ENCODE data around the gene GGACT. TPM values are rescaled to one million over a fixed set of nuclear protein-coding genes. Genes with fewer than 3 reads are reported as not detected.

GGACT gene
- total and polyA plus RNA-seq, 2 experiments from 2014 or later: 0.24 to 1.0 TPM

DNA sequence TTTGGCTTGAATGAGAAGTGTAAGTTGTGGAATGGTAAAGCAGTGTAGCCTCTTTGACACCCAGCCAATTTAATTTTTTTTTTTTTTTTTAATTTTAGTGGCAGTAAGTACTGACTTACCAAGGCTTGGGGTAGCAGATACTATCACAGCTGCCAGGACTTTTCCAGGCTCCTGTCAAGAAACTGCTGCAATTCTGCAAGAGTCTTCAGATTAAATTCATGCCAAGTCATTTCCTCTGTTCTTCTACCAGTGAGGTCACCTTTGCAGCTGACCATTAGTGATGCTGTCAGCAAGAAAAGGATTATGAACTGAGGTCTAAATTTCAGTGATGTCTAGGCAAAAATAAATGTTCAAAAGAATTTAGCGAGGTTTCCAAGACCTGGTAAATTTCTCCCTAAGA lies 91.2 kb downstream of the GGACT start:
- H3K27ac Mint-ChIP-seq: no peak overlapping the region
- Histone ChIP-seq H3K27ac (ENCODE audit: low read depth) (no peak overlapping the region), H3K4me2 (no peak overlapping the region), H3K9me2 (ENCODE audit: insufficient read depth) (0 out of 2 replicates have a peak, but pooled peaks cover 5% of the 10 kb centered on the region), H3K36me3 (ENCODE audit: insufficient read depth) (no peaks in the 10 kb centered on the region), H3K27me3 (ENCODE audit: insufficient read depth) (no peaks in the 10 kb centered on the region), H4K20me1 (replicated peaks; ENCODE audit: insufficient read depth) (no peaks in the 10 kb centered on the region), H3K4me1 (ENCODE audit: insufficient read depth) (peaks cover 21% of the 10 kb centered on the region), H3F3A (replicated peaks; ENCODE audit: low read depth) (no peaks in the 10 kb centered on the region), H3K79me2 (replicated peaks; ENCODE audit: insufficient read depth) (no peaks in the 10 kb centered on the region), H2AFZ (no peak overlapping the region), H3K4me3 (no peak overlapping the region)
- peaks cover 3% of the 10 kb centered on the region; the same call in 1 of the 3 replicates for H3K9me3 Mint-ChIP-seq
- DNase-seq (ENCODE audit: low spot score) (no peak), ATAC-seq (no peak)
- peaks cover 29% of the 10 kb centered on the region for H3K4me1 Mint-ChIP-seq
- H3K27me3 Mint-ChIP-seq (ENCODE audit: insufficient read depth, low read depth, poor library complexity): peaks cover under 1% of the 10 kb centered on the region
- H3K36me3 Mint-ChIP-seq (ENCODE audit: low read depth): peaks cover 15% of the 10 kb centered on the region; the same call in 2 of the 3 replicates
- no peak for TF ChIP-seq JUNB (IDR thresholded peaks at IDR 0.05; ENCODE audit: unreplicated experiment)
- no peak for TF ChIP-seq POLR2AphosphoS5 (IDR thresholded peaks at IDR 0.05; ENCODE audit: low read depth)
- TF ChIP-seq, protein P1, sequence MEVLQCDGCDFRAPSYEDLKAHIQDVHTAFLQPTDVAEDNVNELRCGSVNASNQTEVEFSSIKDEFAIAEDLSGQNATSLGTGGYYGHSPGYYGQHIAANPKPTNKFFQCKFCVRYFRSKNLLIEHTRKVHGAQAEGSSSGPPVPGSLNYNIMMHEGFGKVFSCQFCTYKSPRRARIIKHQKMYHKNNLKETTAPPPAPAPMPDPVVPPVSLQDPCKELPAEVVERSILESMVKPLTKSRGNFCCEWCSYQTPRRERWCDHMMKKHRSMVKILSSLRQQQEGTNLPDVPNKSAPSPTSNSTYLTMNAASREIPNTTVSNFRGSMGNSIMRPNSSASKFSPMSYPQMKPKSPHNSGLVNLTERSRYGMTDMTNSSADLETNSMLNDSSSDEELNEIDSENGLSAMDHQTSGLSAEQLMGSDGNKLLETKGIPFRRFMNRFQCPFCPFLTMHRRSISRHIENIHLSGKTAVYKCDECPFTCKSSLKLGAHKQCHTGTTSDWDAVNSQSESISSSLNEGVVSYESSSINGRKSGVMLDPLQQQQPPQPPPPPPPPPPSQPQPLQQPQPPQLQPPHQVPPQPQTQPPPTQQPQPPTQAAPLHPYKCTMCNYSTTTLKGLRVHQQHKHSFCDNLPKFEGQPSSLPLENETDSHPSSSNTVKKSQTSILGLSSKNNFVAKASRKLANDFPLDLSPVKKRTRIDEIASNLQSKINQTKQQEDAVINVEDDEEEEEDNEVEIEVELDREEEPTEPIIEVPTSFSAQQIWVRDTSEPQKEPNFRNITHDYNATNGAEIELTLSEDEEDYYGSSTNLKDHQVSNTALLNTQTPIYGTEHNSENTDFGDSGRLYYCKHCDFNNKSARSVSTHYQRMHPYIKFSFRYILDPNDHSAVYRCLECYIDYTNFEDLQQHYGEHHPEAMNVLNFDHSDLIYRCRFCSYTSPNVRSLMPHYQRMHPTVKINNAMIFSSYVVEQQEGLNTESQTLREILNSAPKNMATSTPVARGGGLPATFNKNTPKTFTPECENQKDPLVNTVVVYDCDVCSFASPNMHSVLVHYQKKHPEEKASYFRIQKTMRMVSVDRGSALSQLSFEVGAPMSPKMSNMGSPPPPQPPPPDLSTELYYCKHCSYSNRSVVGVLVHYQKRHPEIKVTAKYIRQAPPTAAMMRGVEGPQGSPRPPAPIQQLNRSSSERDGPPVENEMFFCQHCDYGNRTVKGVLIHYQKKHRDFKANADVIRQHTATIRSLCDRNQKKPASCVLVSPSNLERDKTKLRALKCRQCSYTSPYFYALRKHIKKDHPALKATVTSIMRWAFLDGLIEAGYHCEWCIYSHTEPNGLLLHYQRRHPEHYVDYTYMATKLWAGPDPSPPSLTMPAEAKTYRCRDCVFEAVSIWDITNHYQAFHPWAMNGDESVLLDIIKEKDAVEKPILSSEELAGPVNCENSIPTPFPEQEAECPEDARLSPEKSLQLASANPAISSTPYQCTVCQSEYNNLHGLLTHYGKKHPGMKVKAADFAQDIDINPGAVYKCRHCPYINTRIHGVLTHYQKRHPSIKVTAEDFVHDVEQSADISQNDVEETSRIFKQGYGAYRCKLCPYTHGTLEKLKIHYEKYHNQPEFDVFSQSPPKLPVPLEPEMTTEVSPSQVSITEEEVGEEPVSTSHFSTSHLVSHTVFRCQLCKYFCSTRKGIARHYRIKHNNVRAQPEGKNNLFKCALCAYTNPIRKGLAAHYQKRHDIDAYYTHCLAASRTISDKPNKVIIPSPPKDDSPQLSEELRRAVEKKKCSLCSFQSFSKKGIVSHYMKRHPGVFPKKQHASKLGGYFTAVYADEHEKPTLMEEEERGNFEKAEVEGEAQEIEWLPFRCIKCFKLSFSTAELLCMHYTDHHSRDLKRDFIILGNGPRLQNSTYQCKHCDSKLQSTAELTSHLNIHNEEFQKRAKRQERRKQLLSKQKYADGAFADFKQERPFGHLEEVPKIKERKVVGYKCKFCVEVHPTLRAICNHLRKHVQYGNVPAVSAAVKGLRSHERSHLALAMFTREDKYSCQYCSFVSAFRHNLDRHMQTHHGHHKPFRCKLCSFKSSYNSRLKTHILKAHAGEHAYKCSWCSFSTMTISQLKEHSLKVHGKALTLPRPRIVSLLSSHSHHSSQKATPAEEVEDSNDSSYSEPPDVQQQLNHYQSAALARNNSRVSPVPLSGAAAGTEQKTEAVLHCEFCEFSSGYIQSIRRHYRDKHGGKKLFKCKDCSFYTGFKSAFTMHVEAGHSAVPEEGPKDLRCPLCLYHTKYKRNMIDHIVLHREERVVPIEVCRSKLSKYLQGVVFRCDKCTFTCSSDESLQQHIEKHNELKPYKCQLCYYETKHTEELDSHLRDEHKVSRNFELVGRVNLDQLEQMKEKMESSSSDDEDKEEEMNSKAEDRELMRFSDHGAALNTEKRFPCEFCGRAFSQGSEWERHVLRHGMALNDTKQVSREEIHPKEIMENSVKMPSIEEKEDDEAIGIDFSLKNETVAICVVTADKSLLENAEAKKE (CRISPR knock-in tag; IDR thresholded peaks at IDR 0.05): no peak
- TF ChIP-seq, protein P2, sequence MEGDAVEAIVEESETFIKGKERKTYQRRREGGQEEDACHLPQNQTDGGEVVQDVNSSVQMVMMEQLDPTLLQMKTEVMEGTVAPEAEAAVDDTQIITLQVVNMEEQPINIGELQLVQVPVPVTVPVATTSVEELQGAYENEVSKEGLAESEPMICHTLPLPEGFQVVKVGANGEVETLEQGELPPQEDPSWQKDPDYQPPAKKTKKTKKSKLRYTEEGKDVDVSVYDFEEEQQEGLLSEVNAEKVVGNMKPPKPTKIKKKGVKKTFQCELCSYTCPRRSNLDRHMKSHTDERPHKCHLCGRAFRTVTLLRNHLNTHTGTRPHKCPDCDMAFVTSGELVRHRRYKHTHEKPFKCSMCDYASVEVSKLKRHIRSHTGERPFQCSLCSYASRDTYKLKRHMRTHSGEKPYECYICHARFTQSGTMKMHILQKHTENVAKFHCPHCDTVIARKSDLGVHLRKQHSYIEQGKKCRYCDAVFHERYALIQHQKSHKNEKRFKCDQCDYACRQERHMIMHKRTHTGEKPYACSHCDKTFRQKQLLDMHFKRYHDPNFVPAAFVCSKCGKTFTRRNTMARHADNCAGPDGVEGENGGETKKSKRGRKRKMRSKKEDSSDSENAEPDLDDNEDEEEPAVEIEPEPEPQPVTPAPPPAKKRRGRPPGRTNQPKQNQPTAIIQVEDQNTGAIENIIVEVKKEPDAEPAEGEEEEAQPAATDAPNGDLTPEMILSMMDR (conservative IDR thresholded peaks at IDR 0.05; ENCODE audit: low read depth in 2 of 2): no peak
- TF ChIP-seq, protein P3, sequence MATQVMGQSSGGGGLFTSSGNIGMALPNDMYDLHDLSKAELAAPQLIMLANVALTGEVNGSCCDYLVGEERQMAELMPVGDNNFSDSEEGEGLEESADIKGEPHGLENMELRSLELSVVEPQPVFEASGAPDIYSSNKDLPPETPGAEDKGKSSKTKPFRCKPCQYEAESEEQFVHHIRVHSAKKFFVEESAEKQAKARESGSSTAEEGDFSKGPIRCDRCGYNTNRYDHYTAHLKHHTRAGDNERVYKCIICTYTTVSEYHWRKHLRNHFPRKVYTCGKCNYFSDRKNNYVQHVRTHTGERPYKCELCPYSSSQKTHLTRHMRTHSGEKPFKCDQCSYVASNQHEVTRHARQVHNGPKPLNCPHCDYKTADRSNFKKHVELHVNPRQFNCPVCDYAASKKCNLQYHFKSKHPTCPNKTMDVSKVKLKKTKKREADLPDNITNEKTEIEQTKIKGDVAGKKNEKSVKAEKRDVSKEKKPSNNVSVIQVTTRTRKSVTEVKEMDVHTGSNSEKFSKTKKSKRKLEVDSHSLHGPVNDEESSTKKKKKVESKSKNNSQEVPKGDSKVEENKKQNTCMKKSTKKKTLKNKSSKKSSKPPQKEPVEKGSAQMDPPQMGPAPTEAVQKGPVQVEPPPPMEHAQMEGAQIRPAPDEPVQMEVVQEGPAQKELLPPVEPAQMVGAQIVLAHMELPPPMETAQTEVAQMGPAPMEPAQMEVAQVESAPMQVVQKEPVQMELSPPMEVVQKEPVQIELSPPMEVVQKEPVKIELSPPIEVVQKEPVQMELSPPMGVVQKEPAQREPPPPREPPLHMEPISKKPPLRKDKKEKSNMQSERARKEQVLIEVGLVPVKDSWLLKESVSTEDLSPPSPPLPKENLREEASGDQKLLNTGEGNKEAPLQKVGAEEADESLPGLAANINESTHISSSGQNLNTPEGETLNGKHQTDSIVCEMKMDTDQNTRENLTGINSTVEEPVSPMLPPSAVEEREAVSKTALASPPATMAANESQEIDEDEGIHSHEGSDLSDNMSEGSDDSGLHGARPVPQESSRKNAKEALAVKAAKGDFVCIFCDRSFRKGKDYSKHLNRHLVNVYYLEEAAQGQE (IDR thresholded peaks at IDR 0.05; ENCODE audit: unreplicated experiment): no peak
- TF ChIP-seq EZH2phosphoT487 (IDR thresholded peaks at IDR 0.05; ENCODE audit: unreplicated experiment): no peak
- TF ChIP-seq EZH2 (IDR thresholded peaks at IDR 0.05; ENCODE audit: low read depth, unreplicated experiment): no peak
- no peak overlapping the region for H3K4me3 Mint-ChIP-seq

All from GM23338 (cell line).